Ishikawa (cell line): ENCODE data around the gene HOXC6.

Experiments used
- CEBPB ChIP-seq: IDR thresholded peaks from 2 replicates; pipeline ENCODE4 v1.6.1; 2012
- CREB1 ChIP-seq: IDR thresholded peaks from 2 replicates; pipeline ENCODE4 v1.6.1; 2012; ENCODE audit warnings: low read depth
- EGR1 ChIP-seq: IDR thresholded peaks from 2 replicates; pipeline ENCODE4 v1.6.1; 2012
- EP300 ChIP-seq: IDR thresholded peaks from 2 replicates; pipeline ENCODE4 v1.6.1; 2012; ENCODE audit warnings: borderline replicate concordance
- FOXM1 ChIP-seq: IDR thresholded peaks from 2 replicates; pipeline ENCODE4 v1.6.1; 2012; ENCODE audit warnings: low read depth, borderline replicate concordance
- NFIC ChIP-seq: IDR thresholded peaks from 2 replicates; pipeline ENCODE4 v1.6.1; 2012
- RAD21 ChIP-seq: IDR thresholded peaks from 2 replicates; pipeline ENCODE4 v1.6.1; 2012; ENCODE audit warnings: low read depth
- TAF1 ChIP-seq: IDR thresholded peaks from 2 replicates; pipeline ENCODE4 v1.6.1; 2012; ENCODE audit warnings: low read depth, mild to moderate bottlenecking
- TCF12 ChIP-seq: IDR thresholded peaks from 2 replicates; pipeline ENCODE4 v1.6.1; 2012; ENCODE audit warnings: low read depth
- TEAD4 ChIP-seq: IDR thresholded peaks from 2 replicates; pipeline ENCODE4 v1.6.1; 2012
- USF1 ChIP-seq: IDR thresholded peaks from 2 replicates; pipeline ENCODE4 v1.6.1; 2012
- YY1 ChIP-seq: IDR thresholded peaks from 2 replicates; pipeline ENCODE4 v1.6.1; 2012; ENCODE audit warnings: low read depth
- ZBTB7A ChIP-seq: IDR thresholded peaks from 2 replicates; pipeline ENCODE4 v1.6.1; 2012; ENCODE audit warnings: low read depth
- TF ChIP-seq, protein P1 (sequence below): IDR thresholded peaks from 2 replicates; pipeline ENCODE4 v1.6.1; 2012
- TF ChIP-seq, protein P2 (sequence below): IDR thresholded peaks from 2 replicates; pipeline ENCODE4 v1.6.1; 2012; ENCODE audit warnings: low read depth, mild to moderate bottlenecking

The HOXC6 gene

GRCh38 chr12:54037360-54038283 is 9.4 kb downstream of the HOXC6 start:
- TF ChIP-seq, protein P1, sequence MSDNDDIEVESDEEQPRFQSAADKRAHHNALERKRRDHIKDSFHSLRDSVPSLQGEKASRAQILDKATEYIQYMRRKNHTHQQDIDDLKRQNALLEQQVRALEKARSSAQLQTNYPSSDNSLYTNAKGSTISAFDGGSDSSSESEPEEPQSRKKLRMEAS = no peak
- TF ChIP-seq TEAD4 = no peak
- TF ChIP-seq EP300 = no peak
- no peak for TF ChIP-seq FOXM1
- no peak for TF ChIP-seq RAD21
- TF ChIP-seq, protein P2, sequence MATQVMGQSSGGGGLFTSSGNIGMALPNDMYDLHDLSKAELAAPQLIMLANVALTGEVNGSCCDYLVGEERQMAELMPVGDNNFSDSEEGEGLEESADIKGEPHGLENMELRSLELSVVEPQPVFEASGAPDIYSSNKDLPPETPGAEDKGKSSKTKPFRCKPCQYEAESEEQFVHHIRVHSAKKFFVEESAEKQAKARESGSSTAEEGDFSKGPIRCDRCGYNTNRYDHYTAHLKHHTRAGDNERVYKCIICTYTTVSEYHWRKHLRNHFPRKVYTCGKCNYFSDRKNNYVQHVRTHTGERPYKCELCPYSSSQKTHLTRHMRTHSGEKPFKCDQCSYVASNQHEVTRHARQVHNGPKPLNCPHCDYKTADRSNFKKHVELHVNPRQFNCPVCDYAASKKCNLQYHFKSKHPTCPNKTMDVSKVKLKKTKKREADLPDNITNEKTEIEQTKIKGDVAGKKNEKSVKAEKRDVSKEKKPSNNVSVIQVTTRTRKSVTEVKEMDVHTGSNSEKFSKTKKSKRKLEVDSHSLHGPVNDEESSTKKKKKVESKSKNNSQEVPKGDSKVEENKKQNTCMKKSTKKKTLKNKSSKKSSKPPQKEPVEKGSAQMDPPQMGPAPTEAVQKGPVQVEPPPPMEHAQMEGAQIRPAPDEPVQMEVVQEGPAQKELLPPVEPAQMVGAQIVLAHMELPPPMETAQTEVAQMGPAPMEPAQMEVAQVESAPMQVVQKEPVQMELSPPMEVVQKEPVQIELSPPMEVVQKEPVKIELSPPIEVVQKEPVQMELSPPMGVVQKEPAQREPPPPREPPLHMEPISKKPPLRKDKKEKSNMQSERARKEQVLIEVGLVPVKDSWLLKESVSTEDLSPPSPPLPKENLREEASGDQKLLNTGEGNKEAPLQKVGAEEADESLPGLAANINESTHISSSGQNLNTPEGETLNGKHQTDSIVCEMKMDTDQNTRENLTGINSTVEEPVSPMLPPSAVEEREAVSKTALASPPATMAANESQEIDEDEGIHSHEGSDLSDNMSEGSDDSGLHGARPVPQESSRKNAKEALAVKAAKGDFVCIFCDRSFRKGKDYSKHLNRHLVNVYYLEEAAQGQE = no peak
- no peak for TF ChIP-seq CEBPB
- no peak for TF ChIP-seq USF1
- no peak for TF ChIP-seq ZBTB7A
- TF ChIP-seq TAF1 = no peak
- no peak for TF ChIP-seq TCF12
- TF ChIP-seq CREB1 = no peak
- TF ChIP-seq YY1 = no peak
- TF ChIP-seq NFIC = no peak
- TF ChIP-seq EGR1 = no peak

GRCh38 chr12:54038284-54038870 is 10.1 kb downstream of the HOXC6 start:
- TF ChIP-seq RAD21 (no peak), TEAD4 (no peak), USF1 (no peak), ZBTB7A (no peak), TAF1 (no peak), NFIC (no peak)
- TF ChIP-seq, protein P1 = no peak

- TF ChIP-seq, protein P1 = peak; percentile 51
- TF ChIP-seq TEAD4 (no peak), EGR1 (no peak), FOXM1 (no peak)
Measured at GRCh38 chr12:54038871-54039414, 10.7 kb downstream of the HOXC6 start.

- no peak for TF ChIP-seq TCF12
- TF ChIP-seq CEBPB = no peak
- no peak for TF ChIP-seq EGR1
- TF ChIP-seq, protein P2 = no peak
- TF ChIP-seq EP300 = no peak
- no peak for TF ChIP-seq TEAD4
- no peak for TF ChIP-seq NFIC
- TF ChIP-seq CREB1 = no peak
- TF ChIP-seq, protein P1 = no peak
- no peak for TF ChIP-seq USF1
- TF ChIP-seq TAF1 = no peak
- TF ChIP-seq FOXM1 = no peak
- TF ChIP-seq RAD21 = no peak
- no peak for TF ChIP-seq ZBTB7A
- TF ChIP-seq YY1 = no peak
Measured at GRCh38 chr12:54039417-54040147, 11.3 kb downstream of the HOXC6 start.
